Natural killer cell treated with Interleukin-12 subunit alpha and Interleukin-12 subunit beta and Interleukin-15 and Interleukin-18, amount 100 ng/mL, for 72 hours (primary cell): ENCODE results near the gene MSH3. TPM values are rescaled to one million over a fixed set of nuclear protein-coding genes. Genes with fewer than 3 reads are reported as not detected.
"Not testable (repeated sequence)": the region's sequence is repeated elsewhere in the genome, so short reads cannot be mapped to it uniquely, and the experiment has no call there.

Source experiments
- ATAC-seq, 2 donors: fragments of 150-1000 bp; cut with Tn5 transposase in 1 of 2; sonication (Bioruptor Pico), chemical (Tn5 transposase) in 1 of 2; 2 replicates each; pipeline ENCODE4 v1.10.0; 2021
- DNase-seq: peaks from one replicate; pipeline ENCODE4 v3.0.0; 2022; ENCODE audit warnings: low spot score
- H3K27ac Mint-ChIP-seq, 2 donors: 1 replicate in 1 of 2; 2 replicates in 1 of 2; pipeline ENCODE4 v1.8.0; 2022; ENCODE audit warnings: mixed read lengths in 2 of 2, mild to moderate bottlenecking in 1 of 2, moderate library complexity in 1 of 2
- H3K27me3 Mint-ChIP-seq, 2 donors: 1 replicate in 1 of 2; 2 replicates in 1 of 2; pipeline ENCODE4 v1.8.0; 2022; ENCODE audit warnings: mixed read lengths in 2 of 2
- H3K36me3 Mint-ChIP-seq: one replicate; pipeline ENCODE4 v1.8.0; 2022; ENCODE audit warnings: mixed read lengths
- H3K4me1 Mint-ChIP-seq, 2 donors: 1 replicate in 1 of 2; 2 replicates in 1 of 2; pipeline ENCODE4 v1.8.0; 2022; ENCODE audit warnings: low read depth in 2 of 2, mixed read lengths in 2 of 2, mild to moderate bottlenecking in 1 of 2
- H3K4me3 Mint-ChIP-seq: one replicate; pipeline ENCODE4 v1.8.0; 2022; ENCODE audit warnings: mixed read lengths
- H3K9me3 Mint-ChIP-seq: 2 replicates; pipeline ENCODE4 v1.8.0; 2022; ENCODE audit warnings: mixed read lengths
- total RNA-seq, 2 donors: library from RNA; stranded (reverse); gene quantifications; one replicate each; pipeline ENCODE4 v1.2.3, GENCODE V29; 2022

The MSH3 gene
- total RNA-seq, 2 donors from 2014 or later = 13.7 to 25.9 TPM

DNA sequence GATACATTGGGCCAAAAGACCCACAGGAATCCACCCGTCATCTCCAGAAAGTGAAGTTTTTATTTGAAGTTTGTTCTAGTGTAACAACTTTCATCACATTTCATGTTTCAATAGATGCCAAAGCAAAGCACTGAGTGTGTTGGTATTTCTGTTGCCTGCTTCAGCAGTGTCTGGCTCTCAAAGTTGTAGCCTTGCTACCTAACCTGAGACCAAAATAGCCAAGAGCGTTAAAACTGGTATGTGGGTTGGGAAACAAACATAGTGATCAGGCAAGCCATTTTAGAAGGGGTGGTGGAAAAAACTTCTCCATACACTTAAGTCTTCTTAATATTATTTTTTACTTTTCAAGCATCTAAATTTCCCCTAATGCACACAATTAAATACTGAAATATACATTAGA is 150.6 kb downstream of the MSH3 start:
- Mint-ChIP-seq H3K9me3 (peaks cover 3% of the 10 kb centered on the region), H3K36me3 (peaks cover 30% of the 10 kb centered on the region), H3K4me3 (no peak overlapping the region), H3K27me3 (no peaks in the 10 kb centered on the region), H3K4me1 (peaks cover 0 to 18% of the 10 kb centered on the region in 2 donors), H3K27ac (no peak overlapping the region)
- no peak for ATAC-seq
- DNase-seq = no peak

- Mint-ChIP-seq H3K27me3 (no peaks in the 10 kb centered on the region), H3K27ac (no peak overlapping the region)
- ATAC-seq = no peak
Observed at GRCh38 chr5:80806929-80807328, 152.5 kb downstream of the MSH3 start.

GRCh38 chr5:80809451-80809850 is 155.0 kb downstream of the MSH3 start:
- Mint-ChIP-seq H3K9me3 (no peaks in the 10 kb centered on the region), H3K27ac (no peak overlapping the region), H3K4me3 (no peak overlapping the region), H3K4me1 (peaks cover 3 to 11% of the 10 kb centered on the region in 2 donors), H3K27me3 (no peaks in the 10 kb centered on the region), H3K36me3 (peaks cover 5% of the 10 kb centered on the region)
- ATAC-seq (no peak), DNase-seq (no peak)

More at GRCh38 chr5:80806929-80807328, 152.5 kb downstream of the MSH3 start:
- H3K4me3 Mint-ChIP-seq = no peak overlapping the region
- peaks cover 23% of the 10 kb centered on the region for H3K36me3 Mint-ChIP-seq
- peaks cover 3% of the 10 kb centered on the region for H3K9me3 Mint-ChIP-seq
- H3K4me1 Mint-ChIP-seq = peaks cover 3 to 18% of the 10 kb centered on the region in 2 donors
- DNase-seq = no peak

- H3K36me3 Mint-ChIP-seq = peaks cover 5% of the 10 kb centered on the region
- peaks cover 3 to 11% of the 10 kb centered on the region in 2 donors for H3K4me1 Mint-ChIP-seq
Observed at GRCh38 chr5:80810425-80810824, 156.0 kb downstream of the MSH3 start.

DNA sequence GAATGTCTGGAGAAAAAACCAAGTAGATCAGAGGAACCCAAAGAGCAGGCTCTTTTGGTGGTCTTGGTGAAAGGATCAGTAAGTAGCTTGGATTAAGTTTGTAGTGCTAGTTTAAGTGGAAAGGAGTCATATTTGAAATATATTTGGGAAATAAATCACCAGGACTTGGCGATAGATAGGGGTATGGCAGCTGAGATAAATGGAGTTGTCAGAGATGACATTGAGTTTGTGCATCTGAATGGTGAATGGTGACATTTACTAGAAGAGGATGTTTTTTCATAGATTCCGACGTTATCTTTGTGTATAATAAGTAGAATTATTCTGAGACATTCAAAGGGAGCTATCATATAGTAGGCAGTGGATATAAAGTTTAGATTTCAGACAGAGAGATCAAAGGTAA is 162.1 kb downstream of the MSH3 start:
- Mint-ChIP-seq H3K4me3 (no peak overlapping the region), H3K27ac (no peak overlapping the region), H3K27me3 (no peaks in the 10 kb centered on the region), H3K9me3 (no peaks in the 10 kb centered on the region), H3K4me1 (no peaks in the 10 kb centered on the region), H3K36me3 (peaks cover 14% of the 10 kb centered on the region)
- no peak for ATAC-seq
- DNase-seq = no peak

More at GRCh38 chr5:80810425-80810824, 156.0 kb downstream of the MSH3 start:
- peak in 1 of 2 donors; percentile 56 for ATAC-seq
- DNase-seq = no peak
- H3K27ac Mint-ChIP-seq = no peak overlapping the region
- no peaks in the 10 kb centered on the region for H3K27me3 Mint-ChIP-seq
- H3K4me3 Mint-ChIP-seq = no peak overlapping the region
- no peaks in the 10 kb centered on the region for H3K9me3 Mint-ChIP-seq

DNA sequence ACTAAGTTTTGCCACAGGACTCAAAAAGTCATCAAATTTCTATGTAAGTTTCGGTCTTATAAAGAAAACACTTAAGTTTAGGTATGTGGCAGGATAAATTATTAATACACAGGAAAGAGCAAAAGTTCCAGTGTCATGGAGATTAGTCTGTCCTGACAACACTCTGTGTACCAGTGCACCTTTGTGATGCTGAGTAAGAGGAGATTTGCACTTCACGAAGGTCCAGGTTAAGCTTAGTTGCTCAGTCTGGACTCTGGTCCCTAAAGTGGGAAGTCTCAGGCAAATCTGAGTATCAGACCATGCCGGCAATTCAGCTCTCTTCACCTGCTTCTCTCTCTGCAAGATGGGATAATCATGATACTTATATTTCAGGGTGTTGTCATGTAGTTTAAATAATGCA is 166.2 kb downstream of the MSH3 start:
- ATAC-seq (no peak), DNase-seq (no peak)
- Mint-ChIP-seq H3K36me3 (peaks cover 22% of the 10 kb centered on the region), H3K4me3 (no peak overlapping the region), H3K27me3 (no peaks in the 10 kb centered on the region), H3K4me1 (peaks cover 0 to 3% of the 10 kb centered on the region in 2 donors), H3K27ac (no peak overlapping the region), H3K9me3 (no peaks in the 10 kb centered on the region)

GRCh38 chr5:80822640-80823039 is 168.2 kb downstream of the MSH3 start:
- no peak overlapping the region for H3K4me3 Mint-ChIP-seq
- no peaks in the 10 kb centered on the region for H3K9me3 Mint-ChIP-seq
- peaks cover 0 to 3% of the 10 kb centered on the region in 2 donors for H3K4me1 Mint-ChIP-seq
- H3K27me3 Mint-ChIP-seq = no peaks in the 10 kb centered on the region
- peaks cover 8% of the 10 kb centered on the region for H3K36me3 Mint-ChIP-seq
- H3K27ac Mint-ChIP-seq = peak overlapping the region in 1 of 2 donors; percentile 18
- no peak for DNase-seq
- ATAC-seq = no peak

GRCh38 chr5:80824159-80824558 is 169.7 kb downstream of the MSH3 start:
- H3K36me3 Mint-ChIP-seq = peaks cover 16% of the 10 kb centered on the region
- not testable (repeated sequence) for H3K27me3 Mint-ChIP-seq, H3K4me3 Mint-ChIP-seq, H3K27ac Mint-ChIP-seq, DNase-seq, H3K9me3 Mint-ChIP-seq, ATAC-seq, H3K4me1 Mint-ChIP-seq

- no peak overlapping the region for H3K4me3 Mint-ChIP-seq
- ATAC-seq (no peak), DNase-seq (no peak)
- H3K4me1 Mint-ChIP-seq = peaks cover 0 to 3% of the 10 kb centered on the region in 2 donors
- H3K27me3 Mint-ChIP-seq = no peaks in the 10 kb centered on the region
- no peak overlapping the region for H3K27ac Mint-ChIP-seq
- peaks cover 6% of the 10 kb centered on the region for H3K9me3 Mint-ChIP-seq
- H3K36me3 Mint-ChIP-seq = peaks cover 29% of the 10 kb centered on the region
Observed at GRCh38 chr5:80825786-80826460, 171.5 kb downstream of the MSH3 start.

GRCh38 chr5:80834710-80835109 is 180.3 kb downstream of the MSH3 start:
- no peaks in the 10 kb centered on the region for H3K27me3 Mint-ChIP-seq
- ATAC-seq (no peak), DNase-seq (no peak)
- H3K4me3 Mint-ChIP-seq = no peak overlapping the region
- peaks cover 24 to 38% of the 10 kb centered on the region in 2 donors for H3K4me1 Mint-ChIP-seq
- H3K36me3 Mint-ChIP-seq = peaks cover 12% of the 10 kb centered on the region
- H3K27ac Mint-ChIP-seq = peak overlapping the region; percentile 4 to 5
- no peaks in the 10 kb centered on the region for H3K9me3 Mint-ChIP-seq

GRCh38 chr5:80835128-80835527 is 180.7 kb downstream of the MSH3 start:
- no peak for DNase-seq
- no peak for ATAC-seq
- H3K27me3 Mint-ChIP-seq = no peaks in the 10 kb centered on the region
- peaks cover 9% of the 10 kb centered on the region for H3K36me3 Mint-ChIP-seq
- peaks cover 25 to 38% of the 10 kb centered on the region in 2 donors for H3K4me1 Mint-ChIP-seq
- peak overlapping the region; percentile 4 to 5 for H3K27ac Mint-ChIP-seq
- H3K9me3 Mint-ChIP-seq = no peaks in the 10 kb centered on the region
- peak overlapping the region; percentile 3 for H3K4me3 Mint-ChIP-seq

DNA sequence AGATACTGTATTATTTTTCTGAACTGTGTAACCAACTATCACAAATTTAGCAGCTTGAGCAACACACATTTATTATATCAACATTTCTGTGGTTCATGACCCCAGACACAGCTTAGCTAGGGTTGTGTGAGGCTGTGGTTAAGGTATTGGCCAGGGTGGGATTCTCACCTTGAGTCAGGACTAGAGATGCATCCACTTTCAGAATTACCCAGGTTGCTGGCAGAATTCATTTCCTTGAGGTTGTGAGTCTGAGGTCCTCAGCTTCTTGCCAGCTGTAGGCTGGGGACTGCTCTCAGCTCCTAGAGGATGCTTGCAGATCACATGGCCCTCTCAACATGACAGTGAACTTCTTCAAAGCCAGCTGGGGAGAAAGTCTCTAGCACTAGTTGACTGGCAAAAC is 183.2 kb downstream of the MSH3 start:
- ATAC-seq (peak; percentile 99), DNase-seq (peak; percentile 82)
- Mint-ChIP-seq H3K27me3 (no peaks in the 10 kb centered on the region), H3K9me3 (no peaks in the 10 kb centered on the region), H3K4me3 (peak overlapping the region; percentile 64), H3K36me3 (peaks cover 17% of the 10 kb centered on the region), H3K4me1 (peaks cover 45 to 54% of the 10 kb centered on the region in 2 donors), H3K27ac (peak overlapping the region; percentile 77 to 84)

DNA sequence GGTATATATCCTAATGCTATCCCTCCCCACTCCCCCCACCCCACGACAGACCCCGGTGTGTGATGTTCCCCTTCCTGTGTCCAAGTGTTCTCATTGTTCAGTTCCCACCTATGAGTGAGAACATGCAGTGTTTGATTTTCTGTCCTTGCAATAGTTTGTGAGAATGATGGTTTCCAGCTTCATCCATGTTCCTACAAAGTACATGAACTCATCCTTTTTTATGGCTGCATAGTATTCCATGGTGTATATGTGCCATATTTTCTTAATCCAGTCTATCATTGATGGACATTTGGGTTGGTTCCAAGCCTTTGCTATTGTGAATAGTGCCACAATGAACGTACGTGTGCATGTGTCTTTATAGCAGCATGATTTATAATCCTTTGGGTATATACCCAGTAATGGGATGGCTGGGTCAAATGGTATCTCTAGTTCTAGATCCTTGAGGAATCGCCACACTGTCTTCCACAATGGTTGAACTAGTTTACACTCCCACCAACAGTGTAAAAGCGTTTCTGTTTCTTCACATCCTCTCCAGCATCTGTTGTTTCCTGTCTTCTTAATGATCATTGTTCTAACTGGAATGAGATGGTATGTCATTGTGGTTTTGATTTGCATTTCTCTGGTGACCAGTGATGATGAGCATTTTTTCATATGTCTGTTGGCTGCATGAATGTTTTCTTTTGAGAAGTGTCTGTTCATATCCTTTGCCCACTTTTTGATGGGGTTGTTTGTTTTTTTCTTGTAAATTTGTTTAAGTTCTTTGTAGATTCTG is 186.8 kb downstream of the MSH3 start:
- Mint-ChIP-seq H3K36me3 (peaks cover 40% of the 10 kb centered on the region), H3K27ac (peak overlapping the region; percentile 83 to 87), H3K4me3 (peak overlapping the region; percentile 58), H3K4me1 (peaks cover 62 to 70% of the 10 kb centered on the region in 2 donors)
- H3K9me3 Mint-ChIP-seq, ATAC-seq, H3K27me3 Mint-ChIP-seq, DNase-seq: not testable (repeated sequence)

DNA sequence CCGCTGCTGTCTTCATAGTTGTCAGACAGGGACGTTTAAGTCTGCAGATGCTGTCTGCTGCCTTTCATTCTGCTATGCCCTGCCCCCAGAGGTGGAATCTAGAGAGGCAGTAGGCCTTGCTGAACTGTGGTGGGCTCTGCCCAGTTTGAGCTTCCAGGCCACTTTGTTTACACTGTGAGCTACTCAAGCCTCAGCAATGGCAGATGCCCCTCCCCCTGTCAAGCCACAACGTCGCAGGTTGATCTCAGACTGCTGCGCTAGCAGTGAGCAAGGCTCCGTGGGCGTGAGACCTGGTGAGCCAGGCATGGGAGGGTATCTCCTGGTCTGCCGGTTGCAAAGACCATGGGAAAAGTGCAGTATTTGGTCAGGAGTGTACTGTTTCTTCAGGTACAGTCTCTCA is 192.0 kb downstream of the MSH3 start:
- H3K4me1 Mint-ChIP-seq = peaks cover 38 to 45% of the 10 kb centered on the region in 2 donors
- peak overlapping the region; percentile 19 for H3K4me3 Mint-ChIP-seq
- H3K27ac Mint-ChIP-seq = peak overlapping the region in 1 of 2 donors; percentile 1
- peaks cover 61% of the 10 kb centered on the region for H3K36me3 Mint-ChIP-seq
- not testable (repeated sequence) for H3K9me3 Mint-ChIP-seq, H3K27me3 Mint-ChIP-seq, ATAC-seq
- peak; percentile 64 for DNase-seq
